Measurements from ENCODE around the gene IRS2.

DNA sequence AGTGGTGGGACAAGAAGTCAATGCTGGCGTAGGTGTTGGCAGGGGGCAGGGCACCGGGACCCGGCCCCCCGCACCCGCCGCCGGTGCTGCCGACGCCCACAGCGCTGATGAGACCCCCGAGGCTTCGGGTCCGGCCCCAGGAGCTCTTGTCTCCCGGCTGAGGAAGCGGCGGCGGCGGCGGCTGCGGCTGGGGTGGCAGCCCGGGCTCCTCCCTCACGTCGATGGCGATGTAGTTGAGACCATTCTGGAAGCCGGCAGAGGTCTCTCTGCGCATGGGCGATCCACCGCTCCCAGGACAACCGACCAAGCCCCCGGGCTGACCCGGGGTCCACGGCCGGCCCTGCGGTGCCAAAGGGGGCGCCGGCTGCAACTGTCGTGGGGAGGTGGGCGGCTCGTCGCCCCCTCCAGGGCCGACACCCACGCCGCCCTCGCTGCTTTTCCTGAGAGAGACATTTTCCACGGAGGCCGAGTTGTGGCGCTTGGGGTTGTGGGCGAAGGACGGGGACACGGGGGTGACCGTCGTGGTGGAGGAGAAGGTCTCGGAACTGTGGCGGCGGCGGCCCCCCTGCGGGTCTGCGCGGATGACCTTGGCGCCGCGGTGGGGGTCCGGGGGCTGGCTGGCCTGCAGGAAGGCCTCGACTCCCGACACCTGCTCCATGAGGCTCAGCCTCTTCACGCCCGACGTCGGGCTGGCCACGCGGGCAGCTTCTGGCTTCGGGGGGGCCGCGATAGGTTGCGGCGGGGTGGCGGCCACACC, 4.1 kb downstream of the IRS2 start:
- TF ChIP-seq, protein P1, sequence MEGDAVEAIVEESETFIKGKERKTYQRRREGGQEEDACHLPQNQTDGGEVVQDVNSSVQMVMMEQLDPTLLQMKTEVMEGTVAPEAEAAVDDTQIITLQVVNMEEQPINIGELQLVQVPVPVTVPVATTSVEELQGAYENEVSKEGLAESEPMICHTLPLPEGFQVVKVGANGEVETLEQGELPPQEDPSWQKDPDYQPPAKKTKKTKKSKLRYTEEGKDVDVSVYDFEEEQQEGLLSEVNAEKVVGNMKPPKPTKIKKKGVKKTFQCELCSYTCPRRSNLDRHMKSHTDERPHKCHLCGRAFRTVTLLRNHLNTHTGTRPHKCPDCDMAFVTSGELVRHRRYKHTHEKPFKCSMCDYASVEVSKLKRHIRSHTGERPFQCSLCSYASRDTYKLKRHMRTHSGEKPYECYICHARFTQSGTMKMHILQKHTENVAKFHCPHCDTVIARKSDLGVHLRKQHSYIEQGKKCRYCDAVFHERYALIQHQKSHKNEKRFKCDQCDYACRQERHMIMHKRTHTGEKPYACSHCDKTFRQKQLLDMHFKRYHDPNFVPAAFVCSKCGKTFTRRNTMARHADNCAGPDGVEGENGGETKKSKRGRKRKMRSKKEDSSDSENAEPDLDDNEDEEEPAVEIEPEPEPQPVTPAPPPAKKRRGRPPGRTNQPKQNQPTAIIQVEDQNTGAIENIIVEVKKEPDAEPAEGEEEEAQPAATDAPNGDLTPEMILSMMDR (IDR thresholded peaks at IDR 0.05) = no peak
- TF ChIP-seq POLR2A (IDR thresholded peaks at IDR 0.05) = no peak
